Measurements from ENCODE around the gene SUN2.
A peak's percentile ranks its signal among the peaks of the same experiment; 100 is the strongest.

Gene SUN2

GRCh38 chr22:38768036-38768435 lies 12.2 kb upstream of the SUN2 start:
- H3K4me3 ChIP-seq (ENCODE audit: low read length) = no peak overlapping the region
- no peak for TF ChIP-seq ZNF274 (IDR thresholded peaks at IDR 0.05; ENCODE audit: low read depth, low read length)

GRCh38 chr22:38767313-38767712 lies 11.5 kb upstream of the SUN2 start:
- TF ChIP-seq ZNF274 (IDR thresholded peaks at IDR 0.05; ENCODE audit: low read depth, low read length) = no peak
- no peak overlapping the region for H3K4me3 ChIP-seq (ENCODE audit: low read length)

- no peak overlapping the region for H3K4me3 ChIP-seq (ENCODE audit: low read length)
- TF ChIP-seq ZNF274 (IDR thresholded peaks at IDR 0.05; ENCODE audit: low read depth, low read length) = no peak
Measured at GRCh38 chr22:38766076-38766777, 10.4 kb upstream of the SUN2 start.

GRCh38 chr22:38762551-38762983 lies 6.8 kb upstream of the SUN2 start:
- no peak overlapping the region for H3K4me3 ChIP-seq (ENCODE audit: low read length)
- TF ChIP-seq ZNF274 (IDR thresholded peaks at IDR 0.05; ENCODE audit: low read depth, low read length) = no peak

GRCh38 chr22:38761202-38762162 lies 5.7 kb upstream of the SUN2 start:
- no peak overlapping the region for H3K4me3 ChIP-seq (ENCODE audit: low read length)
- TF ChIP-seq ZNF274 (IDR thresholded peaks at IDR 0.05; ENCODE audit: low read depth, low read length) = no peak

GRCh38 chr22:38760477-38761201 lies 4.8 kb upstream of the SUN2 start:
- no peak for TF ChIP-seq ZNF274 (IDR thresholded peaks at IDR 0.05; ENCODE audit: low read depth, low read length)
- no peak overlapping the region for H3K4me3 ChIP-seq (ENCODE audit: low read length)

GRCh38 chr22:38759005-38759404 lies 3.2 kb upstream of the SUN2 start:
- no peak for TF ChIP-seq ZNF274 (IDR thresholded peaks at IDR 0.05; ENCODE audit: low read depth, low read length)
- no peak overlapping the region for H3K4me3 ChIP-seq (ENCODE audit: low read length)

GRCh38 chr22:38758276-38758945 lies 2.6 kb upstream of the SUN2 start:
- no peak for TF ChIP-seq ZNF274 (IDR thresholded peaks at IDR 0.05; ENCODE audit: low read depth, low read length)
- no peak overlapping the region for H3K4me3 ChIP-seq (ENCODE audit: low read length)

- TF ChIP-seq ZNF274 (IDR thresholded peaks at IDR 0.05; ENCODE audit: low read depth, low read length) = no peak
Measured at GRCh38 chr22:38757464-38757757, 1.6 kb upstream of the SUN2 start.

GRCh38 chr22:38756711-38757463 lies 1.1 kb upstream of the SUN2 start:
- TF ChIP-seq ZNF274 (IDR thresholded peaks at IDR 0.05; ENCODE audit: low read depth, low read length) = no peak
- H3K4me3 ChIP-seq (ENCODE audit: low read length) = peak overlapping the region; percentile 88

More at GRCh38 chr22:38757464-38757757, 1.6 kb upstream of the SUN2 start:
- peak overlapping the region; percentile 88; the same call in 1 of the 2 replicates for H3K4me3 ChIP-seq (ENCODE audit: low read length)

- TF ChIP-seq ZNF274 (IDR thresholded peaks at IDR 0.05; ENCODE audit: low read depth, low read length) = no peak
- peak overlapping the region; percentile 88 for H3K4me3 ChIP-seq (ENCODE audit: low read length)
Measured at GRCh38 chr22:38755155-38755910, 465 bp downstream of the SUN2 start.

- peak overlapping the region; percentile 88 for H3K4me3 ChIP-seq (ENCODE audit: low read length)
- no peak for TF ChIP-seq ZNF274 (IDR thresholded peaks at IDR 0.05; ENCODE audit: low read depth, low read length)
Measured at GRCh38 chr22:38754751-38755154, 1.0 kb downstream of the SUN2 start.
